ENCODE measurements around the gene WDPCP.
"Not testable (repeated sequence)": the region's sequence is repeated elsewhere in the genome, so short reads cannot be mapped to it uniquely, and the experiment has no call there.

WDPCP gene

GRCh38 chr2:63159262-63159661, 429.0 kb downstream of the WDPCP start:
- Histone ChIP-seq H3K4me3 (no peak overlapping the region), H3K27me3 (no peaks in the 10 kb centered on the region), H3K36me3 (no peaks in the 10 kb centered on the region), H4K20me1 (no peaks in the 10 kb centered on the region), H3K4me2 (no peak overlapping the region), H3K4me1 (no peaks in the 10 kb centered on the region), H3K9me3 (no peaks in the 10 kb centered on the region), H3K27ac (no peak overlapping the region), H3K9ac (no peak overlapping the region)
- no peak for TF ChIP-seq Cebpa-rat (IDR thresholded peaks at IDR 0.05)

- not testable (repeated sequence) for H3K9ac ChIP-seq, H3K4me2 ChIP-seq, H3K27ac ChIP-seq, H3K4me3 ChIP-seq, H3K36me3 ChIP-seq, H3K27me3 ChIP-seq, H4K20me1 ChIP-seq, H3K4me1 ChIP-seq
- H3K9me3 ChIP-seq: peaks cover 32% of the 10 kb centered on the region
Measured at GRCh38 chr2:63136683-63137082, 451.6 kb downstream of the WDPCP start.

GRCh38 chr2:63132020-63132419, 456.3 kb downstream of the WDPCP start:
- Histone ChIP-seq H3K9ac (no peak overlapping the region), H3K27me3 (no peaks in the 10 kb centered on the region), H4K20me1 (no peaks in the 10 kb centered on the region), H3K4me3 (no peak overlapping the region), H3K36me3 (no peaks in the 10 kb centered on the region; the same call in 1 of the 2 replicates), H3K4me2 (no peak overlapping the region), H3K27ac (no peak overlapping the region), H3K4me1 (no peaks in the 10 kb centered on the region), H3K9me3 (peaks cover 13% of the 10 kb centered on the region)
- TF ChIP-seq Cebpa-rat (IDR thresholded peaks at IDR 0.05): no peak

DNA sequence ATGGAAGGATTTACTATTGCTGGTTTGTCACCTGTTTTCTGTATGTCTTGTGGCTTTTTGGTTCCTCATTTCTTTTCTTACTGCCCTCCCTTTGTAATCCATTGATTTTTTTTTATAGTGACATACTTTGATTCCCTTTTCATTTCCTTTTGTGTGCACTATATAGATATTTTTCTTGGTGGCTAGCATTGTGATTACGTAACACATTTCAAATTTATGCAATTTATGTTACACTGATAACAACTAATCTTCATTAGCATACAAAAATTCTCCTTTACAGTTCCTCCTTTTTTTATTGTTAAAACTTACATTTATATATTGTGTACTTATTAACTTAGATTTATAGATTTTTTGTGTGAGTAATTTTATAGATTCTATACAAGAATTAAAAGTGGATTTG, 457.1 kb downstream of the WDPCP start:
- no peak; the same call in 1 of the 2 replicates for TF ChIP-seq Cebpa-rat (IDR thresholded peaks at IDR 0.05)
- Histone ChIP-seq H3K4me2 (no peak overlapping the region), H3K9ac (no peak overlapping the region), H3K27ac (no peak overlapping the region), H3K4me1 (no peaks in the 10 kb centered on the region), H3K36me3 (no peaks in the 10 kb centered on the region; the same call in 1 of the 2 replicates), H4K20me1 (no peaks in the 10 kb centered on the region), H3K4me3 (no peak overlapping the region), H3K27me3 (no peaks in the 10 kb centered on the region), H3K9me3 (peaks cover 8% of the 10 kb centered on the region; the same call in 1 of the 2 replicates)

GRCh38 chr2:63127594-63127993, 460.7 kb downstream of the WDPCP start:
- H3K36me3 ChIP-seq: no peaks in the 10 kb centered on the region
- H3K4me1 ChIP-seq: peaks cover 11% of the 10 kb centered on the region
- no peaks in the 10 kb centered on the region for H4K20me1 ChIP-seq
- no peaks in the 10 kb centered on the region for H3K27me3 ChIP-seq
- H3K9me3 ChIP-seq: no peaks in the 10 kb centered on the region; the same call in 1 of the 2 replicates
- TF ChIP-seq Cebpa-rat (IDR thresholded peaks at IDR 0.05): no peak
- no peak overlapping the region for H3K27ac ChIP-seq
- H3K4me3 ChIP-seq: no peak overlapping the region
- no peak overlapping the region for H3K4me2 ChIP-seq
- no peak overlapping the region for H3K9ac ChIP-seq

DNA sequence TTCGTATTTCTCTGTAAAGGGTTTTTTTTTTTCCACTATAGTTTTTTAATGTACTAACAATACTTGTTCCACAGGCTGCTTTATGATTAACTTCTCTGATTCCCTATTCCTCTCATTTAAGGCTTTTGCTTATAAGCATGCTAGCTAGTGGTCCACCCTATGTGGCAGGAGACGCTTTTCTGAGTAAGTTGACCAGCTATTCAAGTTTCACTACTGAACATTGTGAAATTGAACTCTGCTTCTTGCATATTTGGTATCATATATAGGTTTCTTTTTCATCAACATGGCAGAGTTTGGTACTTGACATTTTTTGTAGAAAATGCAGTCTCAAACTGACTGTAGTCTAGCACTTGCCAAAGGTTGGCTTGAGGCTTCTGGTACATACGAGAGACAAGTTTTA, 463.4 kb downstream of the WDPCP start:
- H3K4me3 ChIP-seq: no peak overlapping the region
- no peak overlapping the region for H3K9ac ChIP-seq
- 0 out of 2 replicates have a peak overlapping the region, but pooled peaks have one; percentile 22 for H3K4me2 ChIP-seq

GRCh38 chr2:63124218-63124617, 464.1 kb downstream of the WDPCP start:
- H3K4me2 ChIP-seq: peak overlapping the region; percentile 22; the same call in 1 of the 2 replicates
- no peak overlapping the region for H3K4me3 ChIP-seq
- no peak for TF ChIP-seq Cebpa-rat (IDR thresholded peaks at IDR 0.05)
- no peak overlapping the region for H3K27ac ChIP-seq
- H3K36me3 ChIP-seq: no peaks in the 10 kb centered on the region
- no peak overlapping the region for H3K9ac ChIP-seq
- H3K4me1 ChIP-seq: peaks cover 11% of the 10 kb centered on the region
- H3K27me3 ChIP-seq: no peaks in the 10 kb centered on the region
- no peaks in the 10 kb centered on the region for H3K9me3 ChIP-seq
- no peaks in the 10 kb centered on the region for H4K20me1 ChIP-seq

More for the DNA sequence above, 463.4 kb downstream of the WDPCP start:
- TF ChIP-seq Cebpa-rat (IDR thresholded peaks at IDR 0.05): no peak
- Histone ChIP-seq H3K36me3 (no peaks in the 10 kb centered on the region), H3K27me3 (no peaks in the 10 kb centered on the region), H4K20me1 (no peaks in the 10 kb centered on the region), H3K4me1 (peaks cover 11% of the 10 kb centered on the region), H3K27ac (no peak overlapping the region), H3K9me3 (no peaks in the 10 kb centered on the region)

GRCh38 chr2:63122921-63123320, 465.4 kb downstream of the WDPCP start:
- H3K4me1 ChIP-seq: peaks cover 11% of the 10 kb centered on the region
- H3K4me3 ChIP-seq: no peak overlapping the region
- no peak for TF ChIP-seq Cebpa-rat (IDR thresholded peaks at IDR 0.05)
- no peaks in the 10 kb centered on the region for H3K27me3 ChIP-seq
- peaks cover 3% of the 10 kb centered on the region; the same call in 1 of the 2 replicates for H3K36me3 ChIP-seq
- H3K9ac ChIP-seq: no peak overlapping the region
- no peaks in the 10 kb centered on the region for H3K9me3 ChIP-seq
- no peak overlapping the region for H3K4me2 ChIP-seq
- H4K20me1 ChIP-seq: no peaks in the 10 kb centered on the region
- H3K27ac ChIP-seq: no peak overlapping the region

DNA sequence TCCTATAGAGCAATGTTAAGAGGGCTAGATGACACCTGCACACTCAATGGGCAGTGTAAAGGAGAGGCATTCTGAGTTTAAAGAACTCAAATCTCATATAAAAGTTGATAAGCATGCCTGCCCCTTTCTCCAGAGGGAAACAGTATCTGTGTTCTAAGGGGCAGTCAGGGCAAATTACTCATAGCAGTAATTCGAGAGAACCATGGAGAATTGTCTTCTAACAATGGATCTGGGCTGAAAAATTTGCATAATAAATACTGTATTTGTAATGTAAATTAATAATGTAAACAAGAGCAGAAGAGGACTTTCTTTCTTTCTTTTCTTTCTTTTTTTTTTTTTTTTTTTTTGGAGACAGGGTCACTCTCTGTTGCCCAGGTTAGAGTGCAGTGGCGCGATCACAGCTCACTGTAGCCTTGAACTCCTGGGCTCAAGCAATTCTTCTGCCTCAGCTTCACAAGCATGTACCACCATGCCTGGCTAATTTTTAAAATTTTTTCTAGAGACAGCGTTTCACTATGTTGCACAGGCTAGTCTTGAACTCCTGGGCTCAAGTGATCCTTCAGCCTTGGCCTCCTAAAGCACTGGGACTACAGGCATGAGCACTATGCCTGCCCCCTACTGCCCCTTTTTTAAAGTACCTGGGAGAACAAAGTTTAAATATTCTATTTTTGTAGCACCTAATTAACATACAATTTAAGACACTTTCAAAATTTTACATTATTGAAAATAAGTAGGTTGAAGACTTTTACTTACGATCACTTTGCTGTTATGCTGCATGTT, 467.0 kb downstream of the WDPCP start:
- H3K4me2 ChIP-seq: no peak overlapping the region
- TF ChIP-seq Cebpa-rat (IDR thresholded peaks at IDR 0.05): no peak
- no peaks in the 10 kb centered on the region for H3K9me3 ChIP-seq
- no peak overlapping the region for H3K4me3 ChIP-seq
- no peak overlapping the region for H3K9ac ChIP-seq
- H3K27ac ChIP-seq: no peak overlapping the region
- no peaks in the 10 kb centered on the region for H3K27me3 ChIP-seq
- peaks cover 11% of the 10 kb centered on the region for H3K4me1 ChIP-seq
- H4K20me1 ChIP-seq: no peaks in the 10 kb centered on the region
- peaks cover 3% of the 10 kb centered on the region; the same call in 1 of the 2 replicates for H3K36me3 ChIP-seq

GRCh38 chr2:63118821-63119220, 469.5 kb downstream of the WDPCP start:
- Histone ChIP-seq H3K4me2 (no peak overlapping the region), H3K4me3 (no peak overlapping the region), H3K9me3 (no peaks in the 10 kb centered on the region), H3K36me3 (peaks cover 3% of the 10 kb centered on the region; the same call in 1 of the 2 replicates), H3K9ac (no peak overlapping the region), H3K4me1 (no peaks in the 10 kb centered on the region), H4K20me1 (no peaks in the 10 kb centered on the region), H3K27me3 (no peaks in the 10 kb centered on the region), H3K27ac (no peak overlapping the region)
- TF ChIP-seq Cebpa-rat (IDR thresholded peaks at IDR 0.05): no peak
